K562 (cell line): ENCODE data around the gene FGF12. TPM values are rescaled to one million over a fixed set of nuclear protein-coding genes. Genes with fewer than 3 reads are reported as not detected.

ENCODE experiments used
- ATAC-seq: fragments of 200-7000 bp; cut with Tn5 transposase; 3 replicates; pipeline ENCODE4 v1.9.1; 2020; ENCODE audit warnings: moderate library complexity
- BruUV-seq: library from RNA; stranded (reverse); fragments of 400-500 nt; replicated peaks from 2 replicates; lab custom pipeline; 2021; lab: Mats Ljungman, UMichigan
- CTCF ChIA-PET: fragments of 300-600 bp; formaldehyde crosslinking; extraction: SDS; loops from one replicate; lab custom pipeline; 2021; ENCODE audit warnings: low intra/inter-chr PET ratio; lab: Yijun Ruan, JAX
- POLR2A ChIA-PET: fragments of 300-600, 350-650 bp; sonication (Branson Sonifier 250); formaldehyde crosslinking; extraction: SDS; loops from one replicate; lab custom pipeline; 2021; ENCODE audit warnings: antibody characterized with exemption, inconsistent platforms; lab: Yijun Ruan, JAX
- DNase-seq, 4 experiments: peaks; one replicate each; pipeline versions ENCODE4 v3.0.0 to v3.0.0-alpha.2; 2011 to 2018; ENCODE audit warnings: low spot score in 3 of 4, mixed read lengths in 3 of 4; ENCODE audit errors: extremely low read depth in 1 of 4
- FAIRE-seq: peaks from 2 replicates; lab custom pipeline; 2011; peaks lifted over from hg19 to GRCh38; lab: Jason Lieb, UNC
- H2AFZ ChIP-seq: 2 replicates; pipeline ENCODE4 v1.6.0; 2011; ENCODE audit warnings: low read depth, low read length, control low read depth, inconsistent platforms
- H3K27ac ChIP-seq: fragments of 200-600 bp; 3 replicates; pipeline ENCODE4 v1.8.0; 2011; ENCODE audit warnings: low read depth, mild to moderate bottlenecking, control low read depth, inconsistent platforms, low read length, moderate library complexity, mixed read lengths; ENCODE audit errors: extremely low read depth
- H3K27me3 ChIP-seq, 2 experiments: fragments of 300-600 bp in 1 of 2; 2 replicates in 1 of 2; 3 replicates in 1 of 2; pipeline versions ENCODE4 v1.6.0 to v1.8.0; 2011; ENCODE audit warnings: inconsistent platforms in 2 of 2, low read length in 2 of 2, mild to moderate bottlenecking in 1 of 2, mixed read lengths in 1 of 2, moderate library complexity in 1 of 2; ENCODE audit not compliant: control insufficient read depth in 2 of 2, insufficient read depth in 2 of 2
- H3K36me3 ChIP-seq: fragments of 300-600 bp; 3 replicates; pipeline ENCODE4 v1.8.0; 2011; ENCODE audit warnings: mild to moderate bottlenecking, low read length, inconsistent platforms; ENCODE audit not compliant: control insufficient read depth, insufficient read depth
- H3K4me1 ChIP-seq, 2 experiments: fragments of 200-600 bp in 1 of 2; replicated peaks in 1 of 2; 2 replicates in 1 of 2; 3 replicates in 1 of 2; pipeline versions ENCODE4 v1.5.1 to v1.8.0; 2011; ENCODE audit warnings: inconsistent platforms in 2 of 2, low read length in 2 of 2, mild to moderate bottlenecking in 1 of 2, mixed read lengths in 1 of 2, moderate library complexity in 1 of 2; ENCODE audit not compliant: control insufficient read depth in 2 of 2, insufficient read depth in 2 of 2
- H3K4me2 ChIP-seq: 2 replicates; pipeline ENCODE4 v1.6.1; 2011; ENCODE audit warnings: low read length, control low read depth, inconsistent platforms, mixed read lengths; ENCODE audit not compliant: insufficient read depth
- H3K4me3 ChIP-seq: fragments of 200-600 bp; sonication (generic), shearing (Covaris generic); 2 replicates; pipeline ENCODE4 v1.5.1; 2016; ENCODE audit warnings: control low read depth, inconsistent platforms
- H3K79me2 ChIP-seq: fragments of 200-600 bp; 3 replicates; pipeline ENCODE4 v1.8.0; 2011; ENCODE audit warnings: low read length, inconsistent platforms; ENCODE audit not compliant: control insufficient read depth, insufficient read depth
- H3K9ac ChIP-seq, 2 experiments: 2 replicates each; pipeline versions ENCODE4 v1.6.0 to v1.6.1; 2011; ENCODE audit warnings: low read depth in 2 of 2, low read length in 2 of 2, control low read depth in 1 of 2, inconsistent platforms in 1 of 2, mild to moderate bottlenecking in 1 of 2, mixed read lengths in 1 of 2; ENCODE audit not compliant: insufficient read depth in 1 of 2
- H3K9me1 ChIP-seq: one replicate; pipeline ENCODE4 v1.6.0; 2011; ENCODE audit warnings: inconsistent platforms, mild to moderate bottlenecking, low read length, moderate library complexity; ENCODE audit not compliant: control insufficient read depth, insufficient read depth
- H3K9me3 ChIP-seq: replicated peaks from 2 replicates; pipeline ENCODE4 v1.5.1; 2011; ENCODE audit warnings: low read depth, low read length, inconsistent platforms; ENCODE audit not compliant: control insufficient read depth, insufficient read depth
- H4K20me1 ChIP-seq: replicated peaks from 2 replicates; pipeline ENCODE4 v1.6.1; 2011; ENCODE audit warnings: low read length, inconsistent platforms, mixed read lengths; ENCODE audit not compliant: control insufficient read depth, insufficient read depth
- CEBPB ChIP-seq: fragments of 450-650 bp; IDR thresholded peaks from 2 replicates; pipeline ENCODE4 v1.6.1; 2016; ENCODE audit warnings: missing genetic modification characterization, missing compliant biosample characterization
- GABPA ChIP-seq: fragments of 200-800 bp; sonication (Bioruptor generic); conservative IDR thresholded peaks from 2 replicates; pipeline ENCODE4 v1.6.1; 2016; ENCODE audit warnings: low read depth, missing genetic modification characterization, missing compliant biosample characterization
- HDAC3 ChIP-seq: fragments of 450-650 bp; IDR thresholded peaks from 2 replicates; pipeline ENCODE4 v1.6.1; 2018; ENCODE audit warnings: borderline replicate concordance, mild to moderate bottlenecking, moderate library complexity; ENCODE audit not compliant: partially characterized antibody
- HMG20B ChIP-seq: fragments of 250-450 bp; sonication (Bioruptor Pico); IDR thresholded peaks from 2 replicates; pipeline ENCODE4 v1.5.0; 2021; ENCODE audit warnings: mild to moderate bottlenecking
- NFYB ChIP-seq: IDR thresholded peaks from 2 replicates; pipeline ENCODE4 v1.6.1; 2011; ENCODE audit warnings: mild to moderate bottlenecking, moderate library complexity; ENCODE audit not compliant: insufficient read length; ENCODE audit errors: extremely low read depth
- SETDB1 ChIP-seq: IDR thresholded peaks from one replicate; pipeline ENCODE4 v1.6.1; 2012; ENCODE audit warnings: low read length, control low read depth, inconsistent platforms
- TSC22D4 ChIP-seq: fragments of 450-650 bp; IDR thresholded peaks from 2 replicates; pipeline ENCODE4 v1.6.1; 2016; ENCODE audit warnings: missing genetic modification characterization, missing biosample characterization, control low read depth
- XRCC5 ChIP-seq: fragments of 200-400 bp; formaldehyde crosslinking; IDR thresholded peaks from 2 replicates; pipeline ENCODE4 v1.6.1; 2017; ENCODE audit warnings: low read depth, mild to moderate bottlenecking, low read length
- ZC3H8 ChIP-seq: fragments of 450-650 bp; IDR thresholded peaks from 2 replicates; pipeline ENCODE4 v1.6.1; 2017
- ZNF311 ChIP-seq: fragments of 250-450 bp; sonication (Bioruptor Pico); IDR thresholded peaks from 2 replicates; pipeline ENCODE4 v1.4.0; 2020; ENCODE audit warnings: mild to moderate bottlenecking, moderate library complexity
- ZNF445 ChIP-seq: fragments of 250-450 bp; sonication (Bioruptor Pico); IDR thresholded peaks from 2 replicates; pipeline ENCODE4 v1.4.0; 2020; ENCODE audit warnings: low read depth, mild to moderate bottlenecking, moderate library complexity
- WGBS: fragments of 100-300 bp; shearing (Covaris generic); methylation state at CpG from one replicate; pipeline ENCODE4 v1.1.6; 2016; ENCODE audit warnings: low coverage, mixed read lengths; ENCODE audit not compliant: insufficient coverage; ENCODE audit errors: missing lambda C conversion rate; 5-methylcytosine and 5-hydroxymethylcytosine counted together
- in situ Hi-C: fragments of 300-500 bp; cut with MboI; formaldehyde crosslinking; loops from 4 replicates; pipeline ENCODE4 v1.15.0; 2018; ENCODE audit warnings: inconsistent platforms, mixed read lengths
- intact Hi-C: fragments of 100-400 bp; cut with micrococcal nuclease; formaldehyde crosslinking; loops from 2 replicates; pipeline ENCODE4 v1.14.2; 2022
- polyA plus RNA-seq, 8 experiments: library from polyadenylated mRNA; depleted of rRNA in 4 of 8; stranded (reverse) in 5 of 8; unstranded in 3 of 8; fragments of >200 nt; fragmentation: Nextera tagmentation in 2 of 8; fragmentation: Illumina TruSeq in 1 of 8; extraction: Ambion mirVana in 2 of 8; extraction: Trizol in 1 of 8; gene quantifications; 2 replicates each; pipeline versions ENCODE4 v1.2.1 to v1.2.3, GENCODE V29; 2011 to 2014; ENCODE audit warnings: inconsistent platforms in 1 of 8, missing spikeins in 1 of 8
- total RNA-seq, 7 experiments: library from RNA; depleted of rRNA in 6 of 7; stranded (reverse); fragments of >200 nt in 6 of 7; fragmentation: Illumina TruSeq in 2 of 7; extraction: Trizol in 2 of 7; gene quantifications; 2 replicates each; pipeline versions ENCODE4 v1.2.1 to v1.2.3, GENCODE V29; 2011 to 2021; ENCODE audit warnings: low replicate concordance in 1 of 7
- TF ChIP-seq, protein P1 (sequence below): fragments of 250-450 bp; sonication (Bioruptor Pico); IDR thresholded peaks from 2 replicates; pipeline ENCODE4 v1.5.1; 2021; ENCODE audit warnings: mild to moderate bottlenecking

Gene FGF12
- total and polyA plus RNA-seq, 9 of the 15 experiments (the other 6 are each of a cell fraction or from before 2014, with no cell fraction given): not detected

- H3K4me3 ChIP-seq: no peak overlapping the region
- DNase-seq (no peak), ATAC-seq (no peak), FAIRE-seq (no peak)
- no peak overlapping the region for H2AFZ ChIP-seq
- in situ Hi-C loops (no loop called here), intact Hi-C loops (no loop called here)
- H3K79me2 ChIP-seq: no peaks in the 10 kb centered on the region
- no peak overlapping the region for H3K27ac ChIP-seq
- no peak overlapping the region for H3K4me2 ChIP-seq
- BruUV-seq: no TSS peak
- H3K4me1 ChIP-seq: no peaks in the 10 kb centered on the region
- no peaks in the 10 kb centered on the region for H3K27me3 ChIP-seq
- no peaks in the 10 kb centered on the region for H3K9me1 ChIP-seq
- 2% methylated on average over 3 of the region's 3 CpGs for WGBS
- no peaks in the 10 kb centered on the region for H4K20me1 ChIP-seq
- TF ChIP-seq ZNF311 (CRISPR knock-in tag): no peak
- TF ChIP-seq HDAC3: no peak
- TF ChIP-seq XRCC5: no peak
- TF ChIP-seq HMG20B (CRISPR knock-in tag): no peak
- TF ChIP-seq NFYB: no peak
- TF ChIP-seq GABPA (tag): no peak
- no peak for TF ChIP-seq ZNF445 (CRISPR knock-in tag)
- TF ChIP-seq TSC22D4 (tag): no peak
- TF ChIP-seq SETDB1: no peak
- TF ChIP-seq CEBPB (tag): no peak
- TF ChIP-seq ZC3H8: no peak
- TF ChIP-seq, protein P1, sequence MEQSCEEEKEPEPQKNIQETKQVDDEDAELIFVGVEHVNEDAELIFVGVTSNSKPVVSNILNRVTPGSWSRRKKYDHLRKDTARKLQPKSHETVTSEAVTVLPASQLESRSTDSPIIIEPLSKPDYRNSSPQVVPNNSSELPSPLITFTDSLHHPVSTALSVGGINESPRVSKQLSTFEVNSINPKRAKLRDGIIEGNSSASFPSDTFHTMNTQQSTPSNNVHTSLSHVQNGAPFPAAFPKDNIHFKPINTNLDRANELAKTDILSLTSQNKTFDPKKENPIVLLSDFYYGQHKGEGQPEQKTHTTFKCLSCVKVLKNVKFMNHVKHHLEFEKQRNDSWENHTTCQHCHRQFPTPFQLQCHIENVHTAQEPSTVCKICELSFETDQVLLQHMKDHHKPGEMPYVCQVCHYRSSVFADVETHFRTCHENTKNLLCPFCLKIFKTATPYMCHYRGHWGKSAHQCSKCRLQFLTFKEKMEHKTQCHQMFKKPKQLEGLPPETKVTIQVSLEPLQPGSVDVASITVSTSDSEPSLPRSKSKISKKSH (CRISPR knock-in tag): no peak
- no peaks in the 10 kb centered on the region for H3K36me3 ChIP-seq
- POLR2A ChIA-PET: no interaction called here
- CTCF ChIA-PET: no interaction called here
- no peak overlapping the region for H3K9ac ChIP-seq
- no peaks in the 10 kb centered on the region for H3K9me3 ChIP-seq
These were observed 148.6 kb downstream of the FGF12 start for GRCh38 chr3:192578729-192579128.
